ENCODE measurements around the gene MTX3. TPM values are rescaled to one million over a fixed set of nuclear protein-coding genes. Genes with fewer than 3 reads are reported as not detected.

Gene MTX3
- total RNA-seq, 4 donors from 2014 or later = 17.4 to 22.6 (median 20.0) TPM

- 48 to 55% methylated on average over 7 of the region's 7 CpGs for whole genome bisulfite sequencing, 2 donors (ENCODE audit: low coverage in 1 of 2)
- TF ChIP-seq CTCF (IDR thresholded peaks at IDR 0.05) = no peak
- no peak for TF ChIP-seq POLR2AphosphoS5 (IDR thresholded peaks at IDR 0.05)
- no peak for TF ChIP-seq EP300 (IDR thresholded peaks at IDR 0.05)
- TF ChIP-seq POLR2A (IDR thresholded peaks at IDR 0.05) = no peak
- Histone ChIP-seq H3K4me1 (no peaks in the 10 kb centered on the region), H3K27ac (no peak overlapping the region), H3K4me3 (no peak overlapping the region), H3K9me3 (no peaks in the 10 kb centered on the region), H3K27me3 (peaks cover 4% of the 10 kb centered on the region), H3K36me3 (no peaks in the 10 kb centered on the region)
- ATAC-seq = no peak
Observed at GRCh38 chr5:79964136-79964535, 26.9 kb downstream of the MTX3 start.

DNA sequence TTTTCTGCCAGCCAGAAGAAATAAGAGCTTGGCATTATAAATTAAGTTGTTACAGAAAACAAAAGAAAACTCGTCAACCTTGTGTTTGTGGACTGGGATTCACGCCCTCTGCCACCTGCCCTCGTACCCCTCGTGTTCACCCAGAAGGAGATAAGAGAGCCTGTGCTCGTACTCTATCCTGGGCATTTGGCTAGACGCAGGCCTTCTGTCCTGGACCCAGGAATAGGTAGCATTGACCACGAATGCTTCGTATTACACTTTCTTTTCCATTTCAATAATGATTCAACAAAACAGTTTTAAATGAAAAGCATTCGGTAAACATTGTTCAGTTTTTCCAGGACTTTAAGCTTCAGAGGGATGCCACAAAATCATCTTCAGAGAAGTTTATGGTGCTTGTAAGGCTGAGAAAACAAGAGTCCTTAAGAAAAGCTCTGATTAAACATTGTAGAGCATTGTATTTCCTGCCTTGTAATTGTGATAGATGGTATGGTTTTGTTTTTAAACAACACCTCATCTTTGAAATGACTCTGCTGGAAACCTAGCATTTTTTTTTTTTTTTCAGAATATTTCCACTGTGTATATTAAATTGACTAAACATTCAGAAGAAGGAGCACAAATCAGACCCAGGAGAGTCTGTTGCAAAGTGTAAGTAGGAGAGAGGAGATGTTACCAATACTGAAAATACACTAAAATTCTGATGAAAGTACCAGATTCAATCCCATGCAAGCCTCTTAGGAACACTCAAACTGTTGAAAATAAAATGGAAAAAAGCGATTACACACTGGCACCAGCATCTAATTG is 27.6 kb downstream of the MTX3 start:
- ATAC-seq = no peak
- Histone ChIP-seq H3K9me3 (no peaks in the 10 kb centered on the region), H3K36me3 (no peaks in the 10 kb centered on the region), H3K27ac (no peak overlapping the region), H3K27me3 (peaks cover 4% of the 10 kb centered on the region), H3K4me3 (no peak overlapping the region), H3K4me1 (no peaks in the 10 kb centered on the region)
- no peak for TF ChIP-seq POLR2A (IDR thresholded peaks at IDR 0.05)
- WGBS, 2 donors (ENCODE audit: low coverage in 1 of 2) = 69 to 94% methylated on average over 7 to 10 of the region's 10 CpGs

- H3K4me3 ChIP-seq = no peak overlapping the region
- no peaks in the 10 kb centered on the region for H3K9me3 ChIP-seq
- H3K36me3 ChIP-seq = no peaks in the 10 kb centered on the region
- TF ChIP-seq POLR2A (IDR thresholded peaks at IDR 0.05) (no peak), POLR2AphosphoS5 (IDR thresholded peaks at IDR 0.05) (no peak), EP300 (IDR thresholded peaks at IDR 0.05) (no peak), CTCF (IDR thresholded peaks at IDR 0.05) (no peak)
- no peak for ATAC-seq
- 66 to 72% methylated on average over 6 to 9 of the region's 11 CpGs for WGBS, 2 donors (ENCODE audit: low coverage in 1 of 2)
- H3K27ac ChIP-seq = no peak overlapping the region
- H3K27me3 ChIP-seq = peaks cover 4% of the 10 kb centered on the region
- no peaks in the 10 kb centered on the region for H3K4me1 ChIP-seq
Observed at GRCh38 chr5:79962575-79963222, 28.4 kb downstream of the MTX3 start.

DNA sequence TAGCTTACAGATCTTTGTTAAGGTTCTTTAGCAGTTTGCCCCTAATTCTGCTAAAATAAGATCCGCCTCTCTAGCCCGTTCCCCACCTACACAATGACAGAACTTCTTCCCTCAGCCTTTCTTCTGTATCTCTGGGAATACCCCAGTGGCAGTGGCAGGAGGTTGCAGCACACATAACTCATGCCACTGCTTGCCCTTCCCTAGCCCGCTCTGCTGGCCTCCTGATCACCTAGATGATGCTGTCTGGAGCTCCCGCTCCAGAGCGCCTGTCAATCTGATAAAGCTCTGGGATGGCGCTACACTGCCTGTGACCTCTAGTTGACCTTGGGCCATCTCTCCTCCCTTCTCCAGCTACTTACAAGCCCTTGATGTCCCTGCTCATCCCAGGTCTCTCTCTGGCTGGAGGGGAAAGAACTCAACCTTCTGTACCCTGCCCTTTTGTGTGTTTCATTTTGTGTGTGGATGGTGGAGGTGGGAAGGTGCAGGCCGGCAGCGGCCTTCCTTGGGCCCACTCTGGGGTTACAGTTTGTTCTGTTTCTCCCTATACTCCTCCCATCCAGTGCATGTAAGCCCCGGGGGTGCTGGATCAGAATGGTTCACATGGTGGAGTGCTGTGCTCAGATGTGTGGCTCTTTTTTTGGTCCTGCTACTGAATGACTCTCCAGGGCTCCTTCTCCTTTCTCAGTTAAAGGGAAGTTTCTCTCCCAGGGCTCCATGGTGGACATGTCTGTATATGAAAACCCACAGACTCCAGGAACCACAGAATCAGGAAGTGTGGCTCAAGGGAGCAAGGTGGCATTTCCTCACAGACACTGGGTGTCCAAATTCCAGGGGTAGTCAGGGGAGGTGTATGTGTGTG is 29.1 kb downstream of the MTX3 start:
- no peak for TF ChIP-seq POLR2A (IDR thresholded peaks at IDR 0.05)
- TF ChIP-seq CTCF (IDR thresholded peaks at IDR 0.05) = no peak
- TF ChIP-seq EP300 (IDR thresholded peaks at IDR 0.05) = no peak
- TF ChIP-seq POLR2AphosphoS5 (IDR thresholded peaks at IDR 0.05) = no peak
- H3K9me3 ChIP-seq = no peaks in the 10 kb centered on the region
- WGBS, 2 donors (ENCODE audit: low coverage in 1 of 2) = 83% methylated on average over 8 of the region's 9 CpGs; no CpG with 5 or more reads in 1 of the 2 donors
- peaks cover 4% of the 10 kb centered on the region for H3K27me3 ChIP-seq
- no peaks in the 10 kb centered on the region for H3K4me1 ChIP-seq
- no peak overlapping the region for H3K4me3 ChIP-seq
- no peak overlapping the region for H3K27ac ChIP-seq
- H3K36me3 ChIP-seq = no peaks in the 10 kb centered on the region
- ATAC-seq = no peak

DNA sequence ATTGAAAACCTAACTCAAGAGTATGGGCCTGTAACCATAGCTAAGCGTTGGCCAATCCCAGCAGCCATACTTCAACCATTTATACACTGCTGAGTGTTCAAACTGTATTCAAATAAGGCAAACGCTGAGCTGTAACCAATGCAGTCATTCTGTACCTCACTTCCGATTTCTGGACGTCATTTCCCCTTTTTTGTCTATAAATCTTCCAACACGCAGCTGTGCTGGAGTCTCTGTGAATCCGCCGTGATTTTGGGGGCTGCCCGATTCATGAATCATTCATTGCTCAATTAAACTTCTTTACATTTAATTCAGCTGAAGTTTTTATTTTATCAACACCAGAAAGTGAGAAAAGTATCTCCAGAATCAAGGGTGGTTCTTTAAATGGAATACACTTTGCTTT is 31.7 kb downstream of the MTX3 start:
- H3K4me1 ChIP-seq = no peaks in the 10 kb centered on the region
- 83 to 86% methylated on average over 5 to 8 of the region's 8 CpGs for WGBS, 2 donors (ENCODE audit: low coverage in 1 of 2)
- H3K27ac ChIP-seq = no peak overlapping the region
- no peak for ATAC-seq
- no peaks in the 10 kb centered on the region for H3K36me3 ChIP-seq
- TF ChIP-seq POLR2AphosphoS5 (IDR thresholded peaks at IDR 0.05) = no peak
- no peaks in the 10 kb centered on the region for H3K27me3 ChIP-seq
- H3K9me3 ChIP-seq = no peaks in the 10 kb centered on the region
- H3K4me3 ChIP-seq = no peak overlapping the region

Data from gastroesophageal sphincter (tissue), 4 donors.